ENCODE measurements around the gene RCAN1. TPM values are rescaled to one million over a fixed set of nuclear protein-coding genes. Genes with fewer than 3 reads are reported as not detected.

Gene RCAN1
- total and polyA plus RNA-seq, 2 of the 13 experiments (the other 11 are each of a cell fraction or from before 2014, with no cell fraction given) = 9.4 to 34.1 TPM

GRCh38 chr21:34593423-34593822, 21.5 kb downstream of the RCAN1 start:
- no peak for ATAC-seq
- H4K20me1 ChIP-seq (ENCODE audit: insufficient read depth, low read length) = no peaks in the 10 kb centered on the region
- H3K4me1 ChIP-seq (ENCODE audit: insufficient read depth, low read length) = peaks cover 38% of the 10 kb centered on the region
- no peak overlapping the region for H2AFZ ChIP-seq (ENCODE audit: low read length)
- H3K27me3 ChIP-seq (ENCODE audit: control insufficient read depth in 1 of 2, insufficient read depth in 2 of 2, low read length in 2 of 2) = no peaks in the 10 kb centered on the region
- DNase-seq (ENCODE audit: low spot score) = no peak
- intact Hi-C loops (cut with micrococcal nuclease; ENCODE audit: unreplicated experiment) (no loop called here), in situ Hi-C loops (cut with HindIII; ENCODE audit: extremely low pct_ligation_motif_present, low pct_unique_long_range_greater_than_20kb) (no loop called here)
- H3K9me3 ChIP-seq (ENCODE audit: low read length) = no peaks in the 10 kb centered on the region
- POLR2A ChIA-PET = no interaction called here
- no peak overlapping the region for H3K4me3 ChIP-seq (replicated peaks in 1 of 3; ENCODE audit: insufficient read depth in 1 of 3, low read depth in 2 of 3, low read length in 3 of 3)
- FAIRE-seq = no peak
- H3K27ac ChIP-seq (ENCODE audit: extremely low read length, insufficient read depth, low read length) = no peak overlapping the region
- 88% methylated on average over 5 of the region's 5 CpGs for WGBS (ENCODE audit: low lambda C conversion rate)
- no peak for TF ChIP-seq ZNF780A (CRISPR knock-in tag; IDR thresholded peaks at IDR 0.05)
- no peak for TF ChIP-seq PATZ1 (CRISPR knock-in tag; IDR thresholded peaks at IDR 0.05)
- no peak overlapping the region for H3K4me2 ChIP-seq (ENCODE audit: low read depth, low read length)
- CTCF ChIA-PET (ENCODE audit: low intra/inter-chr PET ratio, low total read pairs) = no interaction called here
- no peaks in the 10 kb centered on the region for H3K36me3 ChIP-seq (replicated peaks in 1 of 2; ENCODE audit: control insufficient read depth in 1 of 2, insufficient read depth in 2 of 2, low read length in 2 of 2)
- no peak overlapping the region for H3K9ac ChIP-seq (ENCODE audit: insufficient read depth, low read depth, low read length)
- no TSS peak for BruUV-seq (replicated peaks)
- no peaks in the 10 kb centered on the region for H3K79me2 ChIP-seq (ENCODE audit: insufficient read depth, low read length)

GRCh38 chr21:34592120-34592955, 22.6 kb downstream of the RCAN1 start:
- BruUV-seq (replicated peaks) = no TSS peak
- TF ChIP-seq HNRNPL (IDR thresholded peaks at IDR 0.05; ENCODE audit: low read depth, low read length) (0 out of 2 replicates have a peak, but pooled peaks have one; percentile 28), ZMYM4 (CRISPR knock-in tag; IDR thresholded peaks at IDR 0.05) (0 out of 2 replicates have a peak, but pooled peaks have one; percentile 18), HNF4A (CRISPR knock-in tag; IDR thresholded peaks at IDR 0.05) (peak; percentile 35; the same call in 1 of the 2 replicates), MLXIP (CRISPR knock-in tag; IDR thresholded peaks at IDR 0.05; ENCODE audit: borderline replicate concordance) (no peak), ATF5 (CRISPR knock-in tag; IDR thresholded peaks at IDR 0.05; ENCODE audit: low read depth) (no peak)
- Histone ChIP-seq H3K79me2 (ENCODE audit: insufficient read depth, low read length) (no peaks in the 10 kb centered on the region), H3K9me3 (ENCODE audit: low read length) (no peaks in the 10 kb centered on the region), H3K4me3 (replicated peaks in 1 of 3; ENCODE audit: insufficient read depth in 1 of 3, low read depth in 2 of 3, low read length in 3 of 3) (no peak overlapping the region), H3K27ac (ENCODE audit: extremely low read length, insufficient read depth, low read length) (no peak overlapping the region), H3K4me1 (ENCODE audit: insufficient read depth, low read length) (peaks cover 38% of the 10 kb centered on the region), H2AFZ (ENCODE audit: low read length) (no peak overlapping the region), H3K4me2 (ENCODE audit: low read depth, low read length) (peak overlapping the region; percentile 30), H3K9ac (ENCODE audit: insufficient read depth, low read depth, low read length) (no peak overlapping the region), H3K36me3 (replicated peaks in 1 of 2; ENCODE audit: control insufficient read depth in 1 of 2, insufficient read depth in 2 of 2, low read length in 2 of 2) (no peaks in the 10 kb centered on the region), H4K20me1 (ENCODE audit: insufficient read depth, low read length) (no peaks in the 10 kb centered on the region), H3K27me3 (ENCODE audit: control insufficient read depth in 1 of 2, insufficient read depth in 2 of 2, low read length in 2 of 2) (no peaks in the 10 kb centered on the region)
- ChIA-PET POLR2A (no interaction called here), CTCF (ENCODE audit: low intra/inter-chr PET ratio, low total read pairs) (no interaction called here)
- DNase-seq (ENCODE audit: low spot score) (no peak), ATAC-seq (peak; percentile 18; the same call in 1 of the 3 replicates), FAIRE-seq (no peak)
- in situ Hi-C loops (cut with HindIII; ENCODE audit: extremely low pct_ligation_motif_present, low pct_unique_long_range_greater_than_20kb) = no loop called here
- intact Hi-C loops (cut with micrococcal nuclease; ENCODE audit: unreplicated experiment) = no loop called here
- WGBS (ENCODE audit: low lambda C conversion rate) = 71% methylated on average over 13 of the region's 17 CpGs

Data from HepG2 (cell line).